IMR-90 (cell line): ENCODE data around the gene LDLRAD4. TPM values are rescaled to one million over a fixed set of nuclear protein-coding genes. Genes with fewer than 3 reads are reported as not detected.

Experiments
- ATAC-seq: fragments of 200-7000 bp; cut with Tn5 transposase; 2 replicates; pipeline ENCODE4 v1.9.1; 2020; ENCODE audit warnings: low read depth, mild to moderate bottlenecking, moderate library complexity
- BruUV-seq: library from RNA; stranded (reverse); fragments of 400-500 nt; replicated peaks from 2 replicates; lab custom pipeline; 2021; lab: Mats Ljungman, UMichigan
- CTCF ChIA-PET: fragments of 300-600 bp; formaldehyde crosslinking; extraction: SDS; loops from one replicate; lab custom pipeline; 2021; ENCODE audit warnings: antibody characterized with exemption; lab: Yijun Ruan, JAX
- POLR2A ChIA-PET: fragments of 300-600 bp; sonication (Branson Sonifier 250); formaldehyde crosslinking; loops from one replicate; lab custom pipeline; 2022; ENCODE audit warnings: antibody characterized with exemption; ENCODE audit not compliant: unreplicated experiment; lab: Charles Lee
- DNase-seq: peaks from one replicate; pipeline ENCODE4 v3.0.0; 2013
- H2AFZ ChIP-seq: replicated peaks from 2 replicates; pipeline ENCODE3; 2013; ENCODE audit warnings: low read length, mild to moderate bottlenecking; ENCODE audit not compliant: poor library complexity
- H2AK5ac ChIP-seq: 2 replicates; pipeline ENCODE4 v1.6.1; 2013; ENCODE audit warnings: low read depth, low read length, inconsistent platforms
- H2AK9ac ChIP-seq: replicated peaks from 2 replicates; pipeline ENCODE3; 2013; ENCODE audit warnings: mild to moderate bottlenecking, low read depth, low read length, moderate library complexity; ENCODE audit not compliant: poor library complexity
- H2BK120ac ChIP-seq: 2 replicates; pipeline ENCODE4 v1.6.1; 2013; ENCODE audit warnings: low read depth, low read length, inconsistent platforms
- H2BK15ac ChIP-seq: 3 replicates; pipeline ENCODE4 v1.6.1; 2013; ENCODE audit warnings: low read depth, low read length, inconsistent platforms
- H2BK20ac ChIP-seq: 2 replicates; pipeline ENCODE4 v1.6.1; 2013; ENCODE audit warnings: low read depth, mild to moderate bottlenecking, inconsistent platforms, low read length, moderate library complexity
- H2BK5ac ChIP-seq: 2 replicates; pipeline ENCODE4 v1.6.1; 2013; ENCODE audit warnings: mild to moderate bottlenecking, low read depth, low read length, inconsistent platforms; ENCODE audit not compliant: poor library complexity, severe bottlenecking
- H3K14ac ChIP-seq: replicated peaks from 2 replicates; pipeline ENCODE4 v1.6.1; 2013; ENCODE audit warnings: low read depth, low read length, inconsistent platforms
- H3K18ac ChIP-seq: 2 replicates; pipeline ENCODE4 v1.6.1; 2013; ENCODE audit warnings: low read depth, low read length, control low read depth
- H3K23ac ChIP-seq: 2 replicates; pipeline ENCODE4 v1.6.1; 2013; ENCODE audit warnings: low read depth, low read length, inconsistent platforms
- H3K27ac ChIP-seq: 2 replicates; pipeline ENCODE4 v1.5.1; 2013; ENCODE audit warnings: mild to moderate bottlenecking, control low read depth, low read length; ENCODE audit not compliant: insufficient read depth
- H3K27me3 ChIP-seq: 2 replicates; pipeline ENCODE4 v1.6.1; 2013; ENCODE audit warnings: low read length; ENCODE audit not compliant: control insufficient read depth, insufficient read depth
- H3K36me3 ChIP-seq: 2 replicates; pipeline ENCODE4 v1.6.1; 2013; ENCODE audit warnings: low read length, mixed read lengths; ENCODE audit not compliant: control insufficient read depth, insufficient read depth
- H3K4ac ChIP-seq: 2 replicates; pipeline ENCODE4 v1.6.1; 2013; ENCODE audit warnings: low read depth, low read length, inconsistent platforms
- H3K4me1 ChIP-seq: 2 replicates; pipeline ENCODE4 v1.6.1; 2013; ENCODE audit warnings: low read length, mixed read lengths; ENCODE audit not compliant: control insufficient read depth, insufficient read depth
- H3K4me2 ChIP-seq: 2 replicates; pipeline ENCODE4 v1.6.1; 2013; ENCODE audit warnings: low read depth, mild to moderate bottlenecking, control low read depth, low read length, moderate library complexity
- H3K4me3 ChIP-seq: 2 replicates; pipeline ENCODE4 v1.5.1; 2013; ENCODE audit warnings: low read depth, mild to moderate bottlenecking, control low read depth, low read length, moderate library complexity; ENCODE audit not compliant: insufficient read depth
- H3K56ac ChIP-seq: 2 replicates; pipeline ENCODE4 v1.6.1; 2013; ENCODE audit warnings: low read length, inconsistent platforms; ENCODE audit not compliant: insufficient read depth; ENCODE audit errors: extremely low read depth
- H3K79me1 ChIP-seq, 2 experiments: 2 replicates each; pipeline ENCODE4 v1.6.1; 2013; ENCODE audit warnings: low read length in 2 of 2, inconsistent platforms in 1 of 2, low read depth in 1 of 2
- H3K9ac ChIP-seq: 2 replicates; pipeline ENCODE4 v1.6.1; 2013; ENCODE audit warnings: low read depth, low read length, control low read depth
- H3K9me1 ChIP-seq: 2 replicates; pipeline ENCODE4 v1.6.1; 2013; ENCODE audit warnings: low read length, inconsistent platforms; ENCODE audit not compliant: insufficient read depth
- H3K9me3 ChIP-seq: 2 replicates; pipeline ENCODE4 v1.6.1; 2013; ENCODE audit warnings: low read length; ENCODE audit not compliant: control insufficient read depth, insufficient read depth
- H4K20me1 ChIP-seq: 2 replicates; pipeline ENCODE4 v1.6.1; 2013; ENCODE audit warnings: low read length, inconsistent platforms; ENCODE audit not compliant: insufficient read depth
- H4K5ac ChIP-seq: 2 replicates; pipeline ENCODE4 v1.6.1; 2013; ENCODE audit warnings: mild to moderate bottlenecking, low read depth, low read length, control low read depth
- H4K8ac ChIP-seq, 2 experiments: 2 replicates each; pipeline ENCODE4 v1.6.1; 2013; ENCODE audit warnings: low read depth in 2 of 2, low read length in 2 of 2, control low read depth in 1 of 2, inconsistent platforms in 1 of 2
- H4K91ac ChIP-seq: 2 replicates; pipeline ENCODE4 v1.6.1; 2013; ENCODE audit warnings: low read depth, low read length, inconsistent platforms; ENCODE audit not compliant: insufficient read depth
- NFE2L2 ChIP-seq: fragments of 150-350 bp; IDR thresholded peaks from 2 replicates; pipeline ENCODE4 v1.6.1; 2016; ENCODE audit warnings: low read depth, mild to moderate bottlenecking, low read length
- SMC3 ChIP-seq: fragments of 150-350 bp; IDR thresholded peaks from 2 replicates; pipeline ENCODE4 v1.6.1; 2016; ENCODE audit warnings: low read depth, mild to moderate bottlenecking, antibody characterized with exemption, low read length, moderate library complexity
- WGBS, 2 experiments: methylation state at CpG; one replicate each; pipeline versions ENCODE4 v1.1.5 to v1.1.7; 2013; ENCODE audit warnings: missing lambda C conversion rate in 2 of 2; ENCODE audit not compliant: insufficient read length in 1 of 2; ENCODE audit errors: extremely low coverage in 2 of 2; 5-methylcytosine and 5-hydroxymethylcytosine counted together
- dilution Hi-C: fragments of 300-500 bp; cut with HindIII; formaldehyde crosslinking; loops from one replicate; pipeline ENCODE4 v1.14.3; 2018; ENCODE audit warnings: low sequenced_read_pairs; ENCODE audit not compliant: unreplicated experiment
- in situ Hi-C: fragments of 300-500 bp; cut with MboI; formaldehyde crosslinking; loops from 3 replicates; pipeline ENCODE4 v1.14.3; 2019; ENCODE audit warnings: low sequenced_read_pairs, inconsistent platforms, mixed read lengths
- intact Hi-C: fragments of 100-400 bp; cut with micrococcal nuclease; formaldehyde crosslinking; loops from 2 replicates; pipeline ENCODE4 v1.10.0; 2022
- polyA plus RNA-seq, 3 experiments: library from polyadenylated mRNA; depleted of rRNA; stranded (reverse); fragments of >200 nt; gene quantifications; 2 replicates each; pipeline ENCODE4 v1.2.3, GENCODE V29; 2012; ENCODE audit warnings: low replicate concordance in 1 of 3
- total RNA-seq: library from RNA; depleted of rRNA; stranded (reverse); fragments of >200 nt; gene quantifications from 2 replicates; pipeline ENCODE4 v1.2.3, GENCODE V29; 2012

The LDLRAD4 gene
- total and polyA plus RNA-seq, 2 of the 4 experiments (the other 2 are of a cell fraction), result not detected

GRCh38 chr18:13186687-13187086 is 31.9 kb upstream of the LDLRAD4 start:
- Histone ChIP-seq H3K4ac (no peak overlapping the region), H3K4me2 (no peak overlapping the region), H3K9me3 (no peaks in the 10 kb centered on the region), H3K79me1 (no peaks in the 10 kb centered on the region), H4K20me1 (no peaks in the 10 kb centered on the region), H3K56ac (no peak overlapping the region), H2AK9ac (no peak overlapping the region), H3K9ac (no peak overlapping the region), H4K8ac (no peak overlapping the region), H2BK20ac (no peak overlapping the region), H2BK120ac (no peak overlapping the region), H2BK15ac (no peak overlapping the region), H2AFZ (no peak overlapping the region), H3K36me3 (no peaks in the 10 kb centered on the region), H3K18ac (no peak overlapping the region), H2AK5ac (no peak overlapping the region), H3K23ac (no peak overlapping the region), H4K5ac (no peak overlapping the region), H3K14ac (no peak overlapping the region), H4K91ac (no peak overlapping the region), H2BK5ac (no peak overlapping the region), H3K27me3 (peaks cover 25% of the 10 kb centered on the region), H3K4me1 (no peaks in the 10 kb centered on the region), H3K4me3 (no peak overlapping the region), H3K27ac (no peak overlapping the region), H3K9me1 (no peaks in the 10 kb centered on the region)
- ATAC-seq (no peak), DNase-seq (no peak)
- in situ Hi-C loops, result no loop called here
- ChIA-PET CTCF (interaction anchor here (0.6 to 1.2 kb wide), 2 partner anchors 27 to 372 kb away, joined by 3 read pairs; no protein-coding TSS in a partner anchor), POLR2A (no interaction called here)
- intact Hi-C loops, result no loop called here
- no TSS peak for BruUV-seq
- dilution Hi-C loops, result no loop called here
- 21% methylated on average over 2 of the region's 6 CpGs; no CpG with 5 or more reads in 1 of the 2 experiments for WGBS, 2 experiments
- no peak for TF ChIP-seq SMC3
- TF ChIP-seq NFE2L2, result no peak
